Raji (cell line): ENCODE data around the gene VWA5B1.

ENCODE experiments used
- POLR2A ChIP-seq: IDR thresholded peaks from 2 replicates; pipeline ENCODE4 v1.6.1; 2011; ENCODE audit warnings: low read depth, low read length, control low read depth; ENCODE audit not compliant: insufficient read depth

Gene VWA5B1

GRCh38 chr1:20325844-20326420 is 35.3 kb downstream of the VWA5B1 start:
- TF ChIP-seq POLR2A, result no peak

- TF ChIP-seq POLR2A, result no peak
These were observed 36.8 kb downstream of the VWA5B1 start for GRCh38 chr1:20327467-20327866.

GRCh38 chr1:20328201-20328600 is 37.5 kb downstream of the VWA5B1 start:
- TF ChIP-seq POLR2A, result no peak

GRCh38 chr1:20329793-20330542 is 39.3 kb downstream of the VWA5B1 start:
- no peak for TF ChIP-seq POLR2A

- no peak for TF ChIP-seq POLR2A
These were observed 43.4 kb downstream of the VWA5B1 start for GRCh38 chr1:20334103-20334502.

- no peak for TF ChIP-seq POLR2A
These were observed 45.5 kb downstream of the VWA5B1 start for GRCh38 chr1:20336105-20336605.

- TF ChIP-seq POLR2A, result no peak
These were observed 46.9 kb downstream of the VWA5B1 start for GRCh38 chr1:20337581-20337980.

GRCh38 chr1:20339811-20340457 is 49.3 kb downstream of the VWA5B1 start:
- TF ChIP-seq POLR2A, result no peak

- no peak for TF ChIP-seq POLR2A
These were observed 51.8 kb downstream of the VWA5B1 start for GRCh38 chr1:20342294-20343148.

- no peak for TF ChIP-seq POLR2A
These were observed 52.7 kb downstream of the VWA5B1 start for GRCh38 chr1:20343149-20343937.

GRCh38 chr1:20343938-20344302 is 53.2 kb downstream of the VWA5B1 start:
- TF ChIP-seq POLR2A, result no peak

- no peak for TF ChIP-seq POLR2A
These were observed 54.1 kb downstream of the VWA5B1 start for GRCh38 chr1:20344738-20345137.

GRCh38 chr1:20345419-20345818 is 54.7 kb downstream of the VWA5B1 start:
- no peak for TF ChIP-seq POLR2A

GRCh38 chr1:20346433-20346832 is 55.8 kb downstream of the VWA5B1 start:
- TF ChIP-seq POLR2A, result no peak
